ENCODE results near the gene HOXD8. TPM values are rescaled to one million over a fixed set of nuclear protein-coding genes. Genes with fewer than 3 reads are reported as not detected.

Gene HOXD8
- total RNA-seq, 1 donor from 2014 or later = 18.0 TPM

- peak overlapping the region; percentile 49 for H3K4me3 ChIP-seq (ENCODE audit: low read depth, low read length)
- TF ChIP-seq CTCF (conservative IDR thresholded peaks at IDR 0.05; ENCODE audit: low read depth, low read length) = peak; percentile 79
- no peak for DNase-seq (ENCODE audit: low read depth)
These were observed 32.3 kb upstream of the HOXD8 start for GRCh38 chr2:176096986-176097819.

- no peak for DNase-seq (ENCODE audit: low read depth)
- no peak for TF ChIP-seq CTCF (conservative IDR thresholded peaks at IDR 0.05; ENCODE audit: low read depth, low read length)
- no peak overlapping the region for H3K4me3 ChIP-seq (ENCODE audit: low read depth, low read length)
These were observed 31.6 kb upstream of the HOXD8 start for GRCh38 chr2:176097820-176098365.

- DNase-seq (ENCODE audit: low read depth) = no peak
- no peak overlapping the region for H3K4me3 ChIP-seq (ENCODE audit: low read depth, low read length)
- TF ChIP-seq CTCF (conservative IDR thresholded peaks at IDR 0.05; ENCODE audit: low read depth, low read length) = no peak
These were observed 30.9 kb upstream of the HOXD8 start for GRCh38 chr2:176098366-176099158.

- TF ChIP-seq CTCF (conservative IDR thresholded peaks at IDR 0.05; ENCODE audit: low read depth, low read length) = no peak
- H3K4me3 ChIP-seq (ENCODE audit: low read depth, low read length) = no peak overlapping the region
- no peak for DNase-seq (ENCODE audit: low read depth)
These were observed 30.3 kb upstream of the HOXD8 start for GRCh38 chr2:176099159-176099727.

- no peak within 1 kb of the TSS for H3K4me3 ChIP-seq (ENCODE audit: low read depth, low read length)
- no peak for DNase-seq (ENCODE audit: low read depth)
- no peak for TF ChIP-seq CTCF (conservative IDR thresholded peaks at IDR 0.05; ENCODE audit: low read depth, low read length)
These were observed 29.6 kb upstream of the HOXD8 start, which contains the start of gene HOXD12 for GRCh38 chr2:176099728-176100546. TSS of gene HOXD12 (plus strand) at chr2:176099795. CDS start at chr2:176099802, 7 bp downstream.

- no peak overlapping the region for H3K4me3 ChIP-seq (ENCODE audit: low read depth, low read length)
- no peak for DNase-seq (ENCODE audit: low read depth)
- no peak for TF ChIP-seq CTCF (conservative IDR thresholded peaks at IDR 0.05; ENCODE audit: low read depth, low read length)
These were observed 28.9 kb upstream of the HOXD8 start for GRCh38 chr2:176100547-176101140.

Data from epithelial cell of proximal tubule (primary cell).